ENCODE measurements around the gene LHX6.

LHX6 gene

DNA sequence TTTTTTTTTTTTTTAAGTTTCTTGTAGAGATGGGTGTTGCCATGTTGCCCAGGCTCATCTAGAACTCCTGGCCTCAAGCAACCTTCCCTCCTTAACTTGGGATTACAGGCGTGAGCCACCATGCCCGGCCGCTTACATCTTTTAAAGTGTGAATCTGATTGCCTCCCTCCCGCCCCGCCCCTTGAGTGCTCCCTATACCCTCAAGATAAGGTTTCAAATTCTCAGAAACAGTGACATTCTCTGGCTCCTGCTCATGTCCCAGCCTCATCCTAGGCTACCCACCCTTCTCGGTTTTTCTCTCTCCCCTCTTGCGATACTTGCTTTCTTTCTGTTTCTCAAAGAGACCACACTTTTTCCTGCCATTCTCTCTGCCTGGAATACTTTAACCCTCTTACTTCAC, 56.6 kb downstream of the LHX6 start:
- H3K36me3 ChIP-seq (ENCODE audit: control insufficient read depth, insufficient read depth, low read length), result no peaks in the 10 kb centered on the region
- no peak overlapping the region for H3K27ac ChIP-seq (ENCODE audit: low read depth, low read length)
- peaks cover 13% of the 10 kb centered on the region for H3K27me3 ChIP-seq (ENCODE audit: control insufficient read depth, insufficient read depth, low read length)
- no peak overlapping the region for H3K9ac ChIP-seq (ENCODE audit: low read length)
- H3K4me1 ChIP-seq (ENCODE audit: control insufficient read depth, insufficient read depth, low read length), result no peaks in the 10 kb centered on the region
- no peak overlapping the region for H3K4me3 ChIP-seq (ENCODE audit: low read depth, low read length)
- peaks cover 7% of the 10 kb centered on the region for H3K9me3 ChIP-seq (ENCODE audit: control insufficient read depth, insufficient read depth, low read depth, low read length)

DNA sequence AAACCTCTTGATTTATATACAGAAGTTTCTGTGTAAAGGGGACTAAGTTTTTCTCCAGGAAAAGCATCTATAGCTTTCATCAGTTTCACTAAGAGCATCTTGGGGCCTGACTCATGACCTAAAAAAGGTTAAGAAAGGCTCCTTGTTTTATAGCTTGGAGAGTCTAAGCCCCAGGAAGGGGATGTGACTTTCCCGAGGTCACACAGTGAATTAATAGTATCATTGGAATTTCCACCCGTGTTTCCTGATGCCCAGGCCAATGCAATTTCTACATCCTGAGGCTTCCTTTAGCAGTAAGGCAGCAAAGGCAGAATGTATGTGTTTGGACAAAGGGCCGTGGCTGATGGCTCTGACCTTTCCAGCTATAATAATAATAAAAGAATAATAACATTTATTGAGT, 60.4 kb downstream of the LHX6 start:
- Histone ChIP-seq H3K4me1 (ENCODE audit: control insufficient read depth, insufficient read depth, low read length) (no peaks in the 10 kb centered on the region), H3K27ac (ENCODE audit: low read depth, low read length) (no peak overlapping the region), H3K9me3 (ENCODE audit: control insufficient read depth, insufficient read depth, low read depth, low read length) (peaks cover 7% of the 10 kb centered on the region), H3K4me3 (ENCODE audit: low read depth, low read length) (no peak overlapping the region), H3K27me3 (ENCODE audit: control insufficient read depth, insufficient read depth, low read length) (peaks cover 24% of the 10 kb centered on the region), H3K36me3 (ENCODE audit: control insufficient read depth, insufficient read depth, low read length) (no peaks in the 10 kb centered on the region), H3K9ac (ENCODE audit: low read length) (no peak overlapping the region)

DNA sequence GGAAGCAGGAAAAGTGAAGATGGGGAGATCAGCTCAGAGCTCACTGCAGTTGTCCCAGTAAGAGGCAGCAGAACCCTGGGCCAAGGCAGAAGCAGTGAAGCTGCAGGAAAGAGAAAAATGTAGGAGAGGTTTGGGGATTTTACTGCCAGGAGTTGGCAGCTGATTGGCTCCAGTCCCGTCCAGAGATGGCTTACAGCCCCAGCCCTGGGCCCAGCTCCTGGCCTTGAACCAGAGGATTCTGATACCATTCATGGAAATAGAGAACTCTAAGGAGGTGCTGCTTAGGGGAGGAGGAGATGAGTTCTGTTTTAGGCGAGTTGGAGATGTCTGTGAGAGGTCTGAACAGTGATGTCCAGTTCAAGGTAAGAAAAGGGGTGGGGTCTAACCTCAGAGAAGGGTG, 64.5 kb downstream of the LHX6 start:
- no peak overlapping the region for H3K4me3 ChIP-seq (ENCODE audit: low read depth, low read length)
- no peak overlapping the region for H3K9ac ChIP-seq (ENCODE audit: low read length)
- H3K9me3 ChIP-seq (ENCODE audit: control insufficient read depth, insufficient read depth, low read depth, low read length), result peaks cover 14% of the 10 kb centered on the region
- H3K27me3 ChIP-seq (ENCODE audit: control insufficient read depth, insufficient read depth, low read length), result peaks cover 16% of the 10 kb centered on the region
- no peak overlapping the region for H3K27ac ChIP-seq (ENCODE audit: low read depth, low read length)
- no peaks in the 10 kb centered on the region for H3K36me3 ChIP-seq (ENCODE audit: control insufficient read depth, insufficient read depth, low read length)
- no peaks in the 10 kb centered on the region for H3K4me1 ChIP-seq (ENCODE audit: control insufficient read depth, insufficient read depth, low read length)

DNA sequence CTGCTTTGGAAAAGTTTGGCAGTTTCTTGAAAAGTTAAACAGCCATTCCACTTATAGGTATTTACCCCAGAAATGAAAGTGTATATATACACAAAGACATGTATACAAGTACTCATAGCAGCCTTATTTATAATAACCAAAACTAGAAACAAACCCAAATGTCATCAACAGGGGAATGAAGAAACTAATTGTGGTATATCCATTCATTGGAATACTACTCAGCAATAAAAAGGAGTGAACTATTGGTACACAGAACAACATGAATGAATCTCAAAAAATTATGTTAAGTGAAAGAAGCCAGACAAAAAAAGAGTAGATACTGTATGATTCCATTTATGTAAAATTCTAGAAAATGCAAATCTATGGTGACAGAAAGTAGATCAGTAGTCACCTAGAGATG, 66.3 kb downstream of the LHX6 start:
- no peak overlapping the region for H3K9ac ChIP-seq (ENCODE audit: low read length)
- H3K27ac ChIP-seq (ENCODE audit: low read depth, low read length), result no peak overlapping the region
- H3K36me3 ChIP-seq (ENCODE audit: control insufficient read depth, insufficient read depth, low read length), result no peaks in the 10 kb centered on the region
- no peak overlapping the region for H3K4me3 ChIP-seq (ENCODE audit: low read depth, low read length)
- H3K4me1 ChIP-seq (ENCODE audit: control insufficient read depth, insufficient read depth, low read length), result no peaks in the 10 kb centered on the region; the same call in 1 of the 2 replicates
- H3K9me3 ChIP-seq (ENCODE audit: control insufficient read depth, insufficient read depth, low read depth, low read length), result peaks cover 8% of the 10 kb centered on the region; the same call in 1 of the 2 replicates
- H3K27me3 ChIP-seq (ENCODE audit: control insufficient read depth, insufficient read depth, low read length), result peaks cover 16% of the 10 kb centered on the region

DNA sequence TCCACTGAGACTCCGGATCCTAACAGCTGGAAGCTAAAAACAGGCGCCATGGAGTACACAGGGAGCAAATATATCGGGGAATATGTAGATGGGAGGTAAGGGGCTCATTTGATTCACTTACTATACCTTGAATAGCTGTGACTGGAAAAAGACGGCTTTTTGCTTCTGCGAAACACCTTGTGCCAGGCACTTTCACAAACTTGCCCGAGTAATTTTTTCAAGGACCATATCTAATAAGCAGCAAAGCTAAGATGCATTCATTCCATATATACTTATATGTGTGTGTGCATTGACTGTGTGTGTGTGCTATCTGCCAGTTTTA, 68.9 kb downstream of the LHX6 start:
- H3K27me3 ChIP-seq (ENCODE audit: control insufficient read depth, insufficient read depth, low read length), result peaks cover 8% of the 10 kb centered on the region
- peak overlapping the region; percentile 85 for H3K4me3 ChIP-seq (ENCODE audit: low read depth, low read length)
- peaks cover 7% of the 10 kb centered on the region; the same call in 1 of the 2 replicates for H3K9me3 ChIP-seq (ENCODE audit: control insufficient read depth, insufficient read depth, low read depth, low read length)
- H3K4me1 ChIP-seq (ENCODE audit: control insufficient read depth, insufficient read depth, low read length), result no peaks in the 10 kb centered on the region; the same call in 1 of the 2 replicates
- H3K27ac ChIP-seq (ENCODE audit: low read depth, low read length), result no peak overlapping the region
- no peak overlapping the region for H3K9ac ChIP-seq (ENCODE audit: low read length)
- no peaks in the 10 kb centered on the region for H3K36me3 ChIP-seq (ENCODE audit: control insufficient read depth, insufficient read depth, low read length)

DNA sequence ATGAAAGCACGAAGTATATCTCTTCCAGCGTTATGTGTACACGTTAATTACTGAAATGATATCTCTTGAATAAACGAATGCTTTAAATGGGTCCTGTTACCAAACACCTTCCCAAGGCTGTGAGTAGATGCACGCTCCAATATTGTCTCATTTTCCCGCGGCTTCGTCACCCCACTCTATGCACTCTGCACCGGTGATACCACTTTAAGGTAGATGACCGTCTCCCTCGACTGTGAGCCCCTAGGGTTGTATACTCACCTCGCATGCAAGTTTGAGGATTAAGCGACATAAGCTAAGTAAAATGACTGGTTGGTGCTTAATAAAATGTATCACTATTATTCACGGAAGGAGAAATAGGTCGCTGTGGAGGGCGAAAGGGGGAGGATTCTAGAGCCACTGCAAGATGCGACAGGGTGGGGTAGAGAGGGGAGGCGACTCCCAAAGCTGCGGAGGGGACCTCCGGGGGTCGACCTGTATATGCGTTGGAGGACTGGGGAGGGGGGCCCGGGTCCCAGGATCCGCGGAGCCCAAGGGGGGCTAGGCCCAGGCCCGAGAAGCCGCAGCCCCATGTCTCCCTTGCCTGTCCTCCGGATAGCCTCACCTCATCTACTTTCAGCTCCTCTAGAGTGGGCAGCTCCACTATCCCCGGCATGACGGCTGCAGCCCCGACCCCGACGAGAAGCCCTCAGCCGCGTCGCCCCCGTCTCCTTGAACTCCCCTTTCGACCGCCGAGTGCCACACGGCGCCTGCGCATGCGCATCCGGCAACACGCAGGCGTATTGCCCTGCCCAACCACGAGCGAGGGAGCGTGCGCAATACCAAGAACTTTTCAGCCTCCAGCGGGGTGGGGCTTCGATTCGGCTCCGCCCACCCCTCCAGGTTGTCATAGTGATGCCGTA, 69.5 kb downstream of the LHX6 start, which contains the start of the genes MORN5 and NDUFA8:
Gene MORN5, plus strand, starts transcription at position 883 of the 899 bp plus-strand sequence. CDS start 65 bp downstream, outside the sequence.
Gene NDUFA8, minus strand, starts transcription at position 754 of the 899 bp plus-strand sequence. Its CDS starts 102 bp downstream, at position 652.
- peak within 1 kb of the TSS; percentile 26; the same call in 1 of the 2 replicates for H3K27ac ChIP-seq (ENCODE audit: low read depth, low read length)
- H3K4me3 ChIP-seq (ENCODE audit: low read depth, low read length), result peak within 1 kb of the TSS; percentile 85

DNA sequence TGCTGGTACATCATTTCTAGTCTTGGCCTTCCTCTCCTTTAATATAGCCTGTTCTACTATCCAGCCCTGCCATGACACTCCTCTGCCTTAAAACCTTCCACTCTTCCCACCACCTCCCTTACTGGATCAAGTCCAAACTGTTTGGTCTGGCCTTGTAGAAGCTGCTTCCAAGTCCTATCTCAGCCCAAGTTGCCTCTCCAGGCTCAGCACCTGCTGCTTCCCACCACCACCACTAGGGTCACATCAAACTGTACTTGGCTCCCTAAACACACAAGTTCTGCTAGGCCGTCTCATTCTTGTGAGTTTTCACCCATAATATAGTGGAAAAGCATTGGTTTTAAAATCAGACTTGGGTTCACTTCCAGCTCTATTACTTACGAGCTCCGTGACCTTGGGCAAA, 70.6 kb downstream of the LHX6 start:
- no peaks in the 10 kb centered on the region; the same call in 1 of the 2 replicates for H3K4me1 ChIP-seq (ENCODE audit: control insufficient read depth, insufficient read depth, low read length)
- no peak overlapping the region for H3K9ac ChIP-seq (ENCODE audit: low read length)
- no peak overlapping the region for H3K4me3 ChIP-seq (ENCODE audit: low read depth, low read length)
- no peaks in the 10 kb centered on the region for H3K36me3 ChIP-seq (ENCODE audit: control insufficient read depth, insufficient read depth, low read length)
- H3K9me3 ChIP-seq (ENCODE audit: control insufficient read depth, insufficient read depth, low read depth, low read length), result peaks cover 7% of the 10 kb centered on the region; the same call in 1 of the 2 replicates
- H3K27ac ChIP-seq (ENCODE audit: low read depth, low read length), result no peak overlapping the region
- no peaks in the 10 kb centered on the region for H3K27me3 ChIP-seq (ENCODE audit: control insufficient read depth, insufficient read depth, low read length)

More for the DNA sequence above, 69.5 kb downstream of the LHX6 start, which contains the start of the genes MORN5 and NDUFA8:
- Histone ChIP-seq H3K36me3 (ENCODE audit: control insufficient read depth, insufficient read depth, low read length) (no peaks in the 10 kb centered on the region), H3K9me3 (ENCODE audit: control insufficient read depth, insufficient read depth, low read depth, low read length) (peaks cover 7% of the 10 kb centered on the region; the same call in 1 of the 2 replicates), H3K4me1 (ENCODE audit: control insufficient read depth, insufficient read depth, low read length) (no peaks in the 10 kb centered on the region; the same call in 1 of the 2 replicates), H3K27me3 (ENCODE audit: control insufficient read depth, insufficient read depth, low read length) (0 out of 2 replicates have a peak, but pooled peaks cover 2% of the 10 kb centered on the region), H3K9ac (ENCODE audit: low read length) (peak within 1 kb of the TSS; percentile 85)

DNA sequence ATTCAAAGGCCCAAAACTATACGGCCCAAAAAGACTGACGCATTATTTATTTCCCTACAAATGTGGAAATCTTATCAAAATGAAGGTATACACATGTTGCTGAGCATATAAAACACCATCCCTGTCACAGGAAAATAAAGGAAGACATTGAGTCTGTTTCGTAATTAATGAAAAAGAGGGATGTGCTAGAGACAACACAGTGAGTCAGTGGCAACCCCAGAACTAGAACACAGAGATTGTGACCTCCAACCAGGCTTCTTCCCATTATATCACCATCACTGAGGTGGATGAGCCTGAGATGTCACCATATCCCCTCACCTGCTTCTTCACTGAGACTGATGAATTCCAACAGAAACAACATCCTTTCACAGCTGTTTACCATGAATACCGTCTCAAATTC, 73.0 kb downstream of the LHX6 start:
- H3K27ac ChIP-seq (ENCODE audit: low read depth, low read length), result no peak overlapping the region
- no peak overlapping the region for H3K4me3 ChIP-seq (ENCODE audit: low read depth, low read length)
- H3K9me3 ChIP-seq (ENCODE audit: control insufficient read depth, insufficient read depth, low read depth, low read length), result no peaks in the 10 kb centered on the region
- no peaks in the 10 kb centered on the region for H3K27me3 ChIP-seq (ENCODE audit: control insufficient read depth, insufficient read depth, low read length)
- no peak overlapping the region for H3K9ac ChIP-seq (ENCODE audit: low read length)
- H3K36me3 ChIP-seq (ENCODE audit: control insufficient read depth, insufficient read depth, low read length), result peaks cover 13% of the 10 kb centered on the region; the same call in 1 of the 2 replicates
- no peaks in the 10 kb centered on the region; the same call in 1 of the 2 replicates for H3K4me1 ChIP-seq (ENCODE audit: control insufficient read depth, insufficient read depth, low read length)
